IPS DF 4.7 (cell line): ENCODE results near the gene RDX.
"Not testable (repeated sequence)": the region's sequence is repeated elsewhere in the genome, so short reads cannot be mapped to it uniquely, and the experiment has no call there.

Source experiments
- DNase-seq: peaks from one replicate; pipeline ENCODE4 v3.0.0-alpha.2; 2013; ENCODE audit warnings: low spot score; ENCODE audit errors: extremely low read depth

Gene RDX

GRCh38 chr11:110272919-110273318, 23.5 kb downstream of the RDX start:
- DNase-seq = no peak

- DNase-seq = no peak
Measured at GRCh38 chr11:110269996-110270395, 26.4 kb downstream of the RDX start.

- no peak for DNase-seq
Measured at GRCh38 chr11:110268441-110268840, 28.0 kb downstream of the RDX start.

GRCh38 chr11:110262072-110262403, 34.4 kb downstream of the RDX start:
- no peak for DNase-seq

- DNase-seq = no peak
Measured at GRCh38 chr11:110261195-110262071, 35.0 kb downstream of the RDX start.

- no peak for DNase-seq
Measured at GRCh38 chr11:110253525-110253924, 42.9 kb downstream of the RDX start.

GRCh38 chr11:110251836-110252235, 44.6 kb downstream of the RDX start:
- DNase-seq = no peak

- DNase-seq = no peak
Measured at GRCh38 chr11:110250168-110250567, 46.2 kb downstream of the RDX start.

GRCh38 chr11:110249766-110250165, 46.6 kb downstream of the RDX start:
- DNase-seq = no peak

GRCh38 chr11:110249066-110249465, 47.3 kb downstream of the RDX start:
- no peak for DNase-seq

- DNase-seq = no peak
Measured at GRCh38 chr11:110243791-110244190, 52.6 kb downstream of the RDX start.

GRCh38 chr11:110242746-110243145, 53.7 kb downstream of the RDX start:
- no peak for DNase-seq

GRCh38 chr11:110242188-110242587, 54.2 kb downstream of the RDX start:
- no peak for DNase-seq

GRCh38 chr11:110235966-110236365, 60.4 kb downstream of the RDX start:
- DNase-seq = no peak

- DNase-seq = no peak
Measured at GRCh38 chr11:110230377-110230776, 66.0 kb downstream of the RDX start.

GRCh38 chr11:110219006-110219785, 77.2 kb downstream of the RDX start:
- no peak for DNase-seq

GRCh38 chr11:110217936-110218335, 78.5 kb downstream of the RDX start:
- no peak for DNase-seq

GRCh38 chr11:110217223-110217877, 79.1 kb downstream of the RDX start:
- DNase-seq = no peak

- not testable (repeated sequence) for DNase-seq
Measured at GRCh38 chr11:110209313-110209694, 87.1 kb downstream of the RDX start.

- DNase-seq = not testable (repeated sequence)
Measured at GRCh38 chr11:110208678-110209312, 87.6 kb downstream of the RDX start.

- DNase-seq = no peak
Measured at GRCh38 chr11:110207123-110207522, 89.3 kb downstream of the RDX start.

GRCh38 chr11:110200836-110201235, 95.6 kb downstream of the RDX start:
- no peak for DNase-seq
